Erythroblast (primary cell): Measurements from ENCODE around the gene PDSS1.

Source experiments
- GATA1 ChIP-seq: IDR thresholded peaks from 2 replicates; pipeline ENCODE4 v1.6.1; 2011; ENCODE audit warnings: low read depth, mild to moderate bottlenecking, control low read depth, low read length, moderate library complexity
- POLR2A ChIP-seq: IDR thresholded peaks from 2 replicates; pipeline ENCODE4 v1.6.1; 2011; ENCODE audit warnings: mild to moderate bottlenecking, low read length

- TF ChIP-seq POLR2A (no peak), GATA1 (no peak)
Measured at GRCh38 chr10:26697922-26698608, 564 bp downstream of the PDSS1 start.
